Bronchial epithelial cell (primary cell): ENCODE measurements around the gene TERT. TPM values are rescaled to one million over a fixed set of nuclear protein-coding genes. Genes with fewer than 3 reads are reported as not detected.
"Not testable (repeated sequence)": the region's sequence is repeated elsewhere in the genome, so short reads cannot be mapped to it uniquely, and the experiment has no call there.

Experiments used
- DNase-seq: peaks from one replicate; pipeline ENCODE4 v3.0.0-alpha.2; 2010; ENCODE audit warnings: low read depth
- FAIRE-seq: peaks from 2 replicates; lab custom pipeline; 2011; peaks lifted over from hg19 to GRCh38; lab: Jason Lieb, UNC
- H3K27me3 ChIP-seq: 2 replicates; pipeline ENCODE4 v1.5.1; 2011; ENCODE audit warnings: low read length; ENCODE audit not compliant: control insufficient read depth, insufficient read depth
- H3K36me3 ChIP-seq: 2 replicates; pipeline ENCODE4 v1.5.1; 2011; ENCODE audit warnings: low read length; ENCODE audit not compliant: control insufficient read depth, insufficient read depth
- H3K4me3 ChIP-seq: 2 replicates; pipeline ENCODE4 v1.5.1; 2011; ENCODE audit warnings: mild to moderate bottlenecking, low read depth, low read length, control low read depth
- CTCF ChIP-seq: IDR thresholded peaks from 2 replicates; pipeline ENCODE4 v1.5.1; 2011; ENCODE audit warnings: mild to moderate bottlenecking, moderate library complexity, low read length, control low read depth, inconsistent platforms; ENCODE audit not compliant: insufficient read depth, severe bottlenecking
- total RNA-seq: library from RNA; depleted of rRNA; stranded (reverse); fragments of >200 nt; gene quantifications from 2 replicates; pipeline ENCODE4 v1.2.1, GENCODE V29; 2014

TERT gene
- total RNA-seq, 1 donor from 2014 or later, result not detected

GRCh38 chr5:1278656-1279442, 16.0 kb downstream of the TERT start:
- Histone ChIP-seq H3K36me3 (no peaks in the 10 kb centered on the region), H3K27me3 (no peaks in the 10 kb centered on the region), H3K4me3 (no peak overlapping the region)
- TF ChIP-seq CTCF, result no peak
- no peak for DNase-seq
- no peak for FAIRE-seq

GRCh38 chr5:1278216-1278615, 16.7 kb downstream of the TERT start:
- Histone ChIP-seq H3K4me3 (no peak overlapping the region), H3K27me3 (no peaks in the 10 kb centered on the region), H3K36me3 (no peaks in the 10 kb centered on the region)
- FAIRE-seq (peak; percentile 94), DNase-seq (no peak)
- no peak for TF ChIP-seq CTCF

- Histone ChIP-seq H3K27me3 (no peaks in the 10 kb centered on the region), H3K4me3 (no peak overlapping the region), H3K36me3 (no peaks in the 10 kb centered on the region)
- no peak for TF ChIP-seq CTCF
- no peak for DNase-seq
- no peak for FAIRE-seq
These were observed 17.1 kb downstream of the TERT start for GRCh38 chr5:1277781-1278180.

- no peak for FAIRE-seq
- Histone ChIP-seq H3K4me3 (no peak overlapping the region), H3K36me3 (no peaks in the 10 kb centered on the region), H3K27me3 (no peaks in the 10 kb centered on the region)
- DNase-seq, result no peak
- TF ChIP-seq CTCF, result no peak
These were observed 17.5 kb downstream of the TERT start for GRCh38 chr5:1277331-1277730.

- H3K4me3 ChIP-seq, result no peak overlapping the region
- DNase-seq, result no peak
- no peak for TF ChIP-seq CTCF
- H3K27me3 ChIP-seq, result no peaks in the 10 kb centered on the region
- H3K36me3 ChIP-seq, result no peaks in the 10 kb centered on the region
- no peak for FAIRE-seq
These were observed 17.9 kb downstream of the TERT start for GRCh38 chr5:1276930-1277329.

- H3K4me3 ChIP-seq, FAIRE-seq, H3K36me3 ChIP-seq, H3K27me3 ChIP-seq, DNase-seq: not testable (repeated sequence)
These were observed 19.2 kb downstream of the TERT start for GRCh38 chr5:1275397-1276391.
